ENCODE results near the gene CENPX. TPM values are rescaled to one million over a fixed set of nuclear protein-coding genes. Genes with fewer than 3 reads are reported as not detected.

CENPX gene
- total and polyA plus RNA-seq, 2 of the 13 experiments (the other 11 are each of a cell fraction or from before 2014, with no cell fraction given): 92.7 to 170 TPM

DNA sequence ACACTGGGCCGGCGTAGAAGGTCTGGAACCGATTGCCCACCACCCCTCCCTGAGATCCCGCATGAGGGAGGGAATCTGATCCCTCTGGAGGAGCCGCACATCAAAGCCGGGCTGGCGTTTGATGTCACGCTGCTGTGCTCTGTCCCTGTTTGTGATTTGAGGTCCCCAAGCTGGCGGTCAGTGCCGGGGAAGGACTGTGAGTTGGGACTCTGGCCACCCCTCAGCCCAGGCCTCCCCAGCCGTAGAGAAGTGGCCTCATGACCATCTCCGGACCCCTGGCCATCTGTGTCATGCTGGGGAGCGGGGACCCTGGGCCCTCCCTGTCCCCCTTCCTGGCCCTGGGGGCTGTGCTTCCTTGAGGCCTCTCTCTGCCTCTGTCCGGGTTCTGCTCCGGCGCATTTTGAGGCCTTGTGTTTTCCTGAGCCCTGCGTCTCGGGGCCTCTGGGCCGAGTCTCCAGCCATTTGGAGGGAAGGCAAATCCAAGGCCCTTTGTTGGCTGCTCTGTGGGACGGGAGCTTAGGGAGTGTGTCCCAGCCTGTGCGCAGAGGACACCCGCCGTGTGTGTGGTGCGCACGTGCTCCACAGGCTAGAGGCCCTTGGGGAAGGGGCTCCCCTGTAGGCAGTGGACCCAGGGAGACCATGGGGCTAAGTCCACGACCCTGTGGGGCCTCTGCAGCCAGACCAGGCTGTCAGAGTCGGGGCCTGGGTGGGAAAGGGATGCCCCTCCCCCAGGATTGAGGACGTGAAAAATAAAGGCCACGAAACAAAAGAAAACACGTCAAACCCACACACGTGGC is 30.2 kb downstream of the CENPX start (continued):
- TF ChIP-seq, protein P1, sequence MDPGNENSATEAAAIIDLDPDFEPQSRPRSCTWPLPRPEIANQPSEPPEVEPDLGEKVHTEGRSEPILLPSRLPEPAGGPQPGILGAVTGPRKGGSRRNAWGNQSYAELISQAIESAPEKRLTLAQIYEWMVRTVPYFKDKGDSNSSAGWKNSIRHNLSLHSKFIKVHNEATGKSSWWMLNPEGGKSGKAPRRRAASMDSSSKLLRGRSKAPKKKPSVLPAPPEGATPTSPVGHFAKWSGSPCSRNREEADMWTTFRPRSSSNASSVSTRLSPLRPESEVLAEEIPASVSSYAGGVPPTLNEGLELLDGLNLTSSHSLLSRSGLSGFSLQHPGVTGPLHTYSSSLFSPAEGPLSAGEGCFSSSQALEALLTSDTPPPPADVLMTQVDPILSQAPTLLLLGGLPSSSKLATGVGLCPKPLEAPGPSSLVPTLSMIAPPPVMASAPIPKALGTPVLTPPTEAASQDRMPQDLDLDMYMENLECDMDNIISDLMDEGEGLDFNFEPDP (CRISPR knock-in tag; conservative IDR thresholded peaks at IDR 0.05): no peak
- TF ChIP-seq, protein P2, sequence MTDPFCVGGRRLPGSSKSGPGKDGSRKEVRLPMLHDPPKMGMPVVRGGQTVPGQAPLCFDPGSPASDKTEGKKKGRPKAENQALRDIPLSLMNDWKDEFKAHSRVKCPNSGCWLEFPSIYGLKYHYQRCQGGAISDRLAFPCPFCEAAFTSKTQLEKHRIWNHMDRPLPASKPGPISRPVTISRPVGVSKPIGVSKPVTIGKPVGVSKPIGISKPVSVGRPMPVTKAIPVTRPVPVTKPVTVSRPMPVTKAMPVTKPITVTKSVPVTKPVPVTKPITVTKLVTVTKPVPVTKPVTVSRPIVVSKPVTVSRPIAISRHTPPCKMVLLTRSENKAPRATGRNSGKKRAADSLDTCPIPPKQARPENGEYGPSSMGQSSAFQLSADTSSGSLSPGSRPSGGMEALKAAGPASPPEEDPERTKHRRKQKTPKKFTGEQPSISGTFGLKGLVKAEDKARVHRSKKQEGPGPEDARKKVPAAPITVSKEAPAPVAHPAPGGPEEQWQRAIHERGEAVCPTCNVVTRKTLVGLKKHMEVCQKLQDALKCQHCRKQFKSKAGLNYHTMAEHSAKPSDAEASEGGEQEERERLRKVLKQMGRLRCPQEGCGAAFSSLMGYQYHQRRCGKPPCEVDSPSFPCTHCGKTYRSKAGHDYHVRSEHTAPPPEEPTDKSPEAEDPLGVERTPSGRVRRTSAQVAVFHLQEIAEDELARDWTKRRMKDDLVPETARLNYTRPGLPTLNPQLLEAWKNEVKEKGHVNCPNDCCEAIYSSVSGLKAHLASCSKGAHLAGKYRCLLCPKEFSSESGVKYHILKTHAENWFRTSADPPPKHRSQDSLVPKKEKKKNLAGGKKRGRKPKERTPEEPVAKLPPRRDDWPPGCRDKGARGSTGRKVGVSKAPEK (CRISPR knock-in tag; IDR thresholded peaks at IDR 0.05; ENCODE audit: borderline replicate concordance): peak; percentile 78; the same call in 1 of the 2 replicates
- TF ChIP-seq CHD4 (IDR thresholded peaks at IDR 0.05; ENCODE audit: borderline replicate concordance, low read length) (no peak), ATF1 (CRISPR knock-in tag; IDR thresholded peaks at IDR 0.05) (no peak), ZBTB42 (CRISPR knock-in tag; IDR thresholded peaks at IDR 0.05) (peak; percentile 97), ZNF333 (CRISPR knock-in tag; IDR thresholded peaks at IDR 0.05; ENCODE audit: borderline replicate concordance) (0 out of 2 replicates have a peak, but pooled peaks have one; percentile 95), ATRX (CRISPR knock-in tag; IDR thresholded peaks at IDR 0.05; ENCODE audit: borderline replicate concordance) (peak; percentile 31; the same call in 1 of the 2 replicates)
- TF ChIP-seq, protein P3, sequence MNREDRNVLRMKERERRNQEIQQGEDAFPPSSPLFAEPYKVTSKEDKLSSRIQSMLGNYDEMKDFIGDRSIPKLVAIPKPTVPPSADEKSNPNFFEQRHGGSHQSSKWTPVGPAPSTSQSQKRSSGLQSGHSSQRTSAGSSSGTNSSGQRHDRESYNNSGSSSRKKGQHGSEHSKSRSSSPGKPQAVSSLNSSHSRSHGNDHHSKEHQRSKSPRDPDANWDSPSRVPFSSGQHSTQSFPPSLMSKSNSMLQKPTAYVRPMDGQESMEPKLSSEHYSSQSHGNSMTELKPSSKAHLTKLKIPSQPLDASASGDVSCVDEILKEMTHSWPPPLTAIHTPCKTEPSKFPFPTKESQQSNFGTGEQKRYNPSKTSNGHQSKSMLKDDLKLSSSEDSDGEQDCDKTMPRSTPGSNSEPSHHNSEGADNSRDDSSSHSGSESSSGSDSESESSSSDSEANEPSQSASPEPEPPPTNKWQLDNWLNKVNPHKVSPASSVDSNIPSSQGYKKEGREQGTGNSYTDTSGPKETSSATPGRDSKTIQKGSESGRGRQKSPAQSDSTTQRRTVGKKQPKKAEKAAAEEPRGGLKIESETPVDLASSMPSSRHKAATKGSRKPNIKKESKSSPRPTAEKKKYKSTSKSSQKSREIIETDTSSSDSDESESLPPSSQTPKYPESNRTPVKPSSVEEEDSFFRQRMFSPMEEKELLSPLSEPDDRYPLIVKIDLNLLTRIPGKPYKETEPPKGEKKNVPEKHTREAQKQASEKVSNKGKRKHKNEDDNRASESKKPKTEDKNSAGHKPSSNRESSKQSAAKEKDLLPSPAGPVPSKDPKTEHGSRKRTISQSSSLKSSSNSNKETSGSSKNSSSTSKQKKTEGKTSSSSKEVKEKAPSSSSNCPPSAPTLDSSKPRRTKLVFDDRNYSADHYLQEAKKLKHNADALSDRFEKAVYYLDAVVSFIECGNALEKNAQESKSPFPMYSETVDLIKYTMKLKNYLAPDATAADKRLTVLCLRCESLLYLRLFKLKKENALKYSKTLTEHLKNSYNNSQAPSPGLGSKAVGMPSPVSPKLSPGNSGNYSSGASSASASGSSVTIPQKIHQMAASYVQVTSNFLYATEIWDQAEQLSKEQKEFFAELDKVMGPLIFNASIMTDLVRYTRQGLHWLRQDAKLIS (CRISPR knock-in tag; IDR thresholded peaks at IDR 0.05): no peak; the same call in none of the 2 replicates
- TF ChIP-seq, protein P4, sequence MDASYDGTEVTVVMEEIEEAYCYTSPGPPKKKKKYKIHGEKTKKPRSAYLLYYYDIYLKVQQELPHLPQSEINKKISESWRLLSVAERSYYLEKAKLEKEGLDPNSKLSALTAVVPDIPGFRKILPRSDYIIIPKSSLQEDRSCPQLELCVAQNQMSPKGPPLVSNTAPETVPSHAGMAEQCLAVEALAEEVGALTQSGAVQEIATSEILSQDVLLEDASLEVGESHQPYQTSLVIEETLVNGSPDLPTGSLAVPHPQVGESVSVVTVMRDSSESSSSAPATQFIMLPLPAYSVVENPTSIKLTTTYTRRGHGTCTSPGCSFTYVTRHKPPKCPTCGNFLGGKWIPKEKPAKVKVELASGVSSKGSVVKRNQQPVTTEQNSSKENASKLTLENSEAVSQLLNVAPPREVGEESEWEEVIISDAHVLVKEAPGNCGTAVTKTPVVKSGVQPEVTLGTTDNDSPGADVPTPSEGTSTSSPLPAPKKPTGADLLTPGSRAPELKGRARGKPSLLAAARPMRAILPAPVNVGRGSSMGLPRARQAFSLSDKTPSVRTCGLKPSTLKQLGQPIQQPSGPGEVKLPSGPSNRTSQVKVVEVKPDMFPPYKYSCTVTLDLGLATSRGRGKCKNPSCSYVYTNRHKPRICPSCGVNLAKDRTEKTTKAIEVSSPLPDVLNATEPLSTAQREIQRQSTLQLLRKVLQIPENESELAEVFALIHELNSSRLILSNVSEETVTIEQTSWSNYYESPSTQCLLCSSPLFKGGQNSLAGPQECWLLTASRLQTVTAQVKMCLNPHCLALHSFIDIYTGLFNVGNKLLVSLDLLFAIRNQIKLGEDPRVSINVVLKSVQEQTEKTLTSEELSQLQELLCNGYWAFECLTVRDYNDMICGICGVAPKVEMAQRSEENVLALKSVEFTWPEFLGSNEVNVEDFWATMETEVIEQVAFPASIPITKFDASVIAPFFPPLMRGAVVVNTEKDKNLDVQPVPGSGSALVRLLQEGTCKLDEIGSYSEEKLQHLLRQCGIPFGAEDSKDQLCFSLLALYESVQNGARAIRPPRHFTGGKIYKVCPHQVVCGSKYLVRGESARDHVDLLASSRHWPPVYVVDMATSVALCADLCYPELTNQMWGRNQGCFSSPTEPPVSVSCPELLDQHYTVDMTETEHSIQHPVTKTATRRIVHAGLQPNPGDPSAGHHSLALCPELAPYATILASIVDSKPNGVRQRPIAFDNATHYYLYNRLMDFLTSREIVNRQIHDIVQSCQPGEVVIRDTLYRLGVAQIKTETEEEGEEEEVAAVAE (CRISPR knock-in tag; IDR thresholded peaks at IDR 0.05; ENCODE audit: borderline replicate concordance): peak; percentile 30; the same call in 1 of the 2 replicates
- TF ChIP-seq, protein P5, sequence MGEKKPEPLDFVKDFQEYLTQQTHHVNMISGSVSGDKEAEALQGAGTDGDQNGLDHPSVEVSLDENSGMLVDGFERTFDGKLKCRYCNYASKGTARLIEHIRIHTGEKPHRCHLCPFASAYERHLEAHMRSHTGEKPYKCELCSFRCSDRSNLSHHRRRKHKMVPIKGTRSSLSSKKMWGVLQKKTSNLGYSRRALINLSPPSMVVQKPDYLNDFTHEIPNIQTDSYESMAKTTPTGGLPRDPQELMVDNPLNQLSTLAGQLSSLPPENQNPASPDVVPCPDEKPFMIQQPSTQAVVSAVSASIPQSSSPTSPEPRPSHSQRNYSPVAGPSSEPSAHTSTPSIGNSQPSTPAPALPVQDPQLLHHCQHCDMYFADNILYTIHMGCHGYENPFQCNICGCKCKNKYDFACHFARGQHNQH (CRISPR knock-in tag; IDR thresholded peaks at IDR 0.05): peak; percentile 97
- TF ChIP-seq, protein P6, sequence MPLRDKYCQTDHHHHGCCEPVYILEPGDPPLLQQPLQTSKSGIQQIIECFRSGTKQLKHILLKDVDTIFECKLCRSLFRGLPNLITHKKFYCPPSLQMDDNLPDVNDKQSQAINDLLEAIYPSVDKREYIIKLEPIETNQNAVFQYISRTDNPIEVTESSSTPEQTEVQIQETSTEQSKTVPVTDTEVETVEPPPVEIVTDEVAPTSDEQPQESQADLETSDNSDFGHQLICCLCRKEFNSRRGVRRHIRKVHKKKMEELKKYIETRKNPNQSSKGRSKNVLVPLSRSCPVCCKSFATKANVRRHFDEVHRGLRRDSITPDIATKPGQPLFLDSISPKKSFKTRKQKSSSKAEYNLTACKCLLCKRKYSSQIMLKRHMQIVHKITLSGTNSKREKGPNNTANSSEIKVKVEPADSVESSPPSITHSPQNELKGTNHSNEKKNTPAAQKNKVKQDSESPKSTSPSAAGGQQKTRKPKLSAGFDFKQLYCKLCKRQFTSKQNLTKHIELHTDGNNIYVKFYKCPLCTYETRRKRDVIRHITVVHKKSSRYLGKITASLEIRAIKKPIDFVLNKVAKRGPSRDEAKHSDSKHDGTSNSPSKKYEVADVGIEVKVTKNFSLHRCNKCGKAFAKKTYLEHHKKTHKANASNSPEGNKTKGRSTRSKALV (CRISPR knock-in tag; IDR thresholded peaks at IDR 0.05): peak; percentile 87

Data from HepG2 (cell line).